HUDEP-2 (cell line): ENCODE measurements around the gene LAMTOR5.
"Not testable (repeated sequence)": the region's sequence is repeated elsewhere in the genome, so short reads cannot be mapped to it uniquely, and the experiment has no call there.

Experiments used
- DNase-seq, 76 experiments: peaks; one replicate each; lab custom pipeline; 2025; ENCODE audit not compliant: unreplicated experiment in 76 of 76; lab: John Stamatoyannopoulos, UW

Gene LAMTOR5

GRCh38 chr1:110407260-110408210, at the start of gene LAMTOR5:
TSS of gene LAMTOR5 (minus strand) at chr1:110407694. CDS start at chr1:110407620, 74 bp downstream.
- DNase-seq: peak in 74 of 76 experiments; percentile 57 to 93 (median 86)

- no peak for DNase-seq
Measured at GRCh38 chr1:110457206-110457605, 49.7 kb upstream of the LAMTOR5 start.

- DNase-seq: peak in 3 of 76 experiments; percentile 8 to 29 (median 28)
Measured at GRCh38 chr1:110455151-110455550, 47.7 kb upstream of the LAMTOR5 start.

DNA sequence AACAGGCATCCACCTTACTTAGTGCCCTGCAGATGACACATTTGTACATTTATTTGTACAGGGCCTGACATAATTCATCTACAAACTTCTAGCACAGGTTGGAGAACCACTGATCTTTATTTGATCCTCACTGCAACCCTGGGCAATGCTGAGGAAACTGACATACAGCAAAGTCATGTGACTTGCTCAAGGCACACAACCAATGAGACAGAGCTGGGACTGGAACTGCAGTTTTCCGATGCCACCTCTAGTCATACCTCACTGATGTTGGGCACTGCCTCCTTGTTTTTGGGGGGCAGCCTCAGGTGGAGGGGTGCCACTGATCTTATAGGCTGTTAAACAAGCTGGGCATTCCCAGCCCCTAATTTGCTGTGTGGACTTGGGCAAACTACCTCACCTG, 46.8 kb upstream of the LAMTOR5 start:
- no peak for DNase-seq

DNA sequence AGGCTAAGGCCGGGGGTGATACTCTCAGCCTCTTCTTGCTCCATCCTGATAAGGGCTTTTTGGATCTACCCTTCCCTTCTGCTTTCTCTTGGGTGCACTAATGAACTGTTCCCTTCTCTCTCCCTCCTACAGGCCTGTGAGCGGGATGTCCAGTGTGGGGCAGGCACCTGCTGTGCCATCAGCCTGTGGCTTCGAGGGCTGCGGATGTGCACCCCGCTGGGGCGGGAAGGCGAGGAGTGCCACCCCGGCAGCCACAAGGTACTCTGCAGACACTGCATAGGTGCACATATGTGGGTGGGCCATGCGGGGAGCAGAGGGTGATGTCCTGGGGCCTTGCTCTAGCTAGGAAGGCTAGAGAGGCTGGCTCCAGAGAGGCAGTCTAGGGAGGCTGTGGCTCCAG, 46.3 kb upstream of the LAMTOR5 start:
- no peak for DNase-seq

- DNase-seq: no peak
Measured at GRCh38 chr1:110452330-110452729, 44.8 kb upstream of the LAMTOR5 start.

DNA sequence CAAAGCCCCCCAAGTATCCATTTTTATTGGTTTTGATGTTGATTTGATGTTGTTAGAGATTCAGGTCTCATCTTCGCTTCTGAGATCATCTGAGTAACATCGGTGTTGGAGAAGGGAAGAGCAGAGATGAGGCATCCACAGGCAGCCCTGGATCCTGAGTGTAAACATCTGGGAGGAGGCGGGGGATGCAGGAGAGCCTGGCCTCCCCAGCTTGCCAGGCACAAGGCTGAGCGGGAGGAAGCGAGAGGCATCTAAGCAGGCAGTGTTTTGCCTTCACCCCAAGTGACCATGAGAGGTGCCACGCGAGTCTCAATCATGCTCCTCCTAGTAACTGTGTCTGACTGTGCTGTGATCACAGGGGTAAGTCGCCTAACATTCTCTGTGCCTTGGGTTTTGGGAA, 43.4 kb upstream of the LAMTOR5 start, which contains the start of gene PROK1:
TSS of gene PROK1 (plus strand) at position 221 of the 400 bp plus-strand sequence. CDS start at position 289, 68 bp downstream.
- no peak for DNase-seq

DNA sequence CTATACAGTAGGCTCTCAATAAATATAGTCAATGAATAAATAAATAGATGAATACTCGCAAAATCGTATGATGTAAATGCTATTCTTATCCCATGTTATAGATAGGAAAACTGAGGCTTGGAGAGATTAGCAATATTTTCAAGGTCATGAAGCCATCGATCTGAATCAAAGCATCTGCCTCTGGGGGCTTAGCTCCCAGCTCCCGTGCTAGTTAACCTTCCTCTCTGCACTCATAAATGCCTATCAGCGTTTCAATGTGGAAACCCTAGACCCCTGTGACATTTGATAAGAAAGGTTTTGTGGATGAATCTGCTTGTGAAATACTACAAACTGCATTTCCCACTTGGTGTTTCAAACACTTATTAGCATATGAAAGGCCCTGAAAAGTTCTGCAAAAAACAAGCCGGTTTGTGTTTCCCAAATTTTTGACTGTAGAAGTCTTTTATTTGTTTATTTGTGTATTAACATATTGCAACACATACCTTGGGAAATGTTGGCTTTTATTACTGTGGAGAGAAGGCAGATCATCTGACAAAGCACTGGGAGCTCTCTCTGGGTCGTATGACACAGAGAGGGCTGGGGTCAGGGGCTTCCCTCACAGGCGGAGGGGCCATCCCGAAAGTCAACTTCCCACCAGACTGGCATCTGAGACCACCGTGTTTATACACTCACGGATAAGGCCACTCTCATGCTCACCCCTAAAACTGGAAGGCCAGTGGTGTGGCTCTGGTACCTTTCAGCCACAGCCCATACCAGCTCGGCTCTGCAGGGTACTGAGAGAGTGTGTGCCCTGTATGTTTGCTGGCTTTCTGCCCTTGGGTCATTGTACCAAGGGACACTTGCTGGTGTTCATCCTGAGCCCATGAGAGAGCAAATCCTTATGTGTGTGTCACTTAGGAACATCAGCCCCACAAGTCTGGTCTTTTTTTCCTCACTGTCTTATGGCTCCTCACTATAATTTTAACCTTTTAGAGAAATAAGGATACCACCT, 42.5 kb upstream of the LAMTOR5 start:
- DNase-seq: no peak

DNA sequence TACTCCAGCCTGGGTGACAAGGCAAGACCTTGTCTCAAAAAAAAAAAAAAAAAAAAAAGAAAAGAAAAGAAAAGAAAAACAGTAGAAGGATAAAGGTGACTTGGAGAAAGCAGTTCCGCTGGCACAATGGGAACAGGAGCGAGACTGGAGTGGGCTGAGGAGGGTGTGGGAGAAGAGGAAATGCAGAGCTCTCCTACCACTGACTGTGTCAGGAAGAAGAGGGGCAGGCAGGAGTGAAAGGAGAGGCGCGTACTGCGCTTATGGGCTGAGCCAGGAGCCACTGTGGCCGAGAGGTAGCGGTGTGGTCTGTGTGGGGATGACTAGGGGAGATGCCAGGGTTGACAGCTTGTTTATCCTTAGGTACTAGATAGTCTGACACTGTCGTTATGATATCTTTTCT, 37.1 kb upstream of the LAMTOR5 start:
- no peak for DNase-seq

- DNase-seq: no peak
Measured at GRCh38 chr1:110443451-110443850, 36.0 kb upstream of the LAMTOR5 start.

DNA sequence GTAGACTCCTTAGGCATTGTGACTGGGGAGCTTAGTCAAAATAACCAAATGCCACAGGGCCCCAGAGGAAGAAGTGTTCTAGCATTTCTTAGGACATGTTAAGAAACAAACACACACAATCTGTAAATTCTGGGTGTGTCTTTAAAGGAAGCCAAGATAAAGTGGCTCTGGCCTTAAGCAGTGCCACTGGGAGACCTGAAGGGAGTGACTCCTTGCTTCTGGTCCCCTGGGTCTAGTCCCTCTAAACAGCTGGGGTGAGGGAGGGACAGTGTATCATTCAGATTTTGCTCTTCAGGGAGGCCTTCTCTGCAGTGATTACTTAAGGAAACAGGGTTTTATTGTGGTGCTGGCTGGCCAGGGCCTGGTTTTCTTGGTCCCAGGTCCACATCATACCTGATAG, 34.4 kb upstream of the LAMTOR5 start:
- DNase-seq: no peak

GRCh38 chr1:110440877-110441276, 33.4 kb upstream of the LAMTOR5 start:
- no peak for DNase-seq

DNA sequence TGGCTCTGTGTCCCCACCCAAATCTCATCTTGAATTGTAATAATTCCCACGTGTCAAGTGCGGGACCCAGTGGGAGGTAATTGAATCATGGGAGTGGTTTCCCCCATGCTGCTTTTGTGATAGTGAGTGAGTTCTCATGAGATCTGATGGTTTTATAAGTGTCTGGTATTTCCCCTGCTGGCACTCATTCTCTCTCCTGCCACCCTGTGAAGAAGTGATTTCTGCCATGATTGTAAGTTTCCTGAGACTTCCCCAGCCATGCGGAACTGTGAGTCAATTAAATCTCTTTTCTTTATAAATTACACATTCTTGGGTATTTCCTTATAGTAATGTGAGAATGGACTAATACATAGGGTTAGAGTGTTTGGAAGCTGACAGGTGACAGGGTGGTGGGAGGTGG, 32.4 kb upstream of the LAMTOR5 start:
- not testable (repeated sequence) for DNase-seq

GRCh38 chr1:110438893-110439292, 31.4 kb upstream of the LAMTOR5 start:
- no peak for DNase-seq

GRCh38 chr1:110437645-110438299, 30.3 kb upstream of the LAMTOR5 start:
- not testable (repeated sequence) for DNase-seq

DNA sequence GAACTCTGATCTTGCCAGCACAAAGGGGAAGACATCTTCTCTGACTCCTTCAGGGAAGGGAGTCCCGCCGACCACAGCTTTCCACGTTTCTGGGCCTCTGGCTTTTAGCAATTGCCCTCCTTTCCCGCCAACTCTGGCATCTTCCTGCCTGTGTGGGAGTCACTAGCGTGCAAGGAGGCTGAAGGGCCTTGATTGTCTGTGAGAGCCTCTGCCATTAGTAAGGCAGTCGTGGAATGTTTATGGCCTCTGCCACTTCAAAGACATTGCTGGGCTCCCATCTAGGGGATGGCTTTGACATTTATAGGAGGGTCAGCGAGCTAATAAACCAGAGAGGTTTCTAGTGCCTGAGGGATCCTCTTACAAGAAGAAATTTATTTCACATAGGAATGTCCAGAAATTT, 29.1 kb upstream of the LAMTOR5 start:
- DNase-seq: no peak

- peak in 20 of 76 experiments; percentile 8 to 57 (median 35) for DNase-seq
Measured at GRCh38 chr1:110434946-110435345, 27.5 kb upstream of the LAMTOR5 start.

DNA sequence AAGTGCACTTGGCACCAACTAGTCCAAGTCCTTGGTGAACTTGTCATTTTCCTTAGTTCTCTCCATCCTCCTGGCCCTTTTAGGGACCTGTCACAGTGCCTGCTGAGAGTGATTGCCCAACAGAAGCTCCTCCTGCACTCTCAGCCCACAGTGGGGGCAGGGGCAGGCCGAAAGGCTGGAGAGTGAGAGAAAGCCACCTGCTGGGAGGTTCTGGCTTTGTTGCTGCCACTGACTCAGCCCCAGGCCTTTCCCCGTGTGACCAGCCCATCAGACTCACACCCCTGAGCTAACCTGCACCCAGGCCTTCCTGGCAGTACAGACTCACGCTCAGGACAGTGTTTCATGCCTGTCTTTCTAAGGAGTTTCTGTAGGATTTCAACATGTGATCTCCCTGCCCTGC, 26.3 kb upstream of the LAMTOR5 start:
- DNase-seq: peak in 7 of 76 experiments; percentile 7 to 33 (median 11)

GRCh38 chr1:110433213-110433612, 25.7 kb upstream of the LAMTOR5 start:
- no peak for DNase-seq

DNA sequence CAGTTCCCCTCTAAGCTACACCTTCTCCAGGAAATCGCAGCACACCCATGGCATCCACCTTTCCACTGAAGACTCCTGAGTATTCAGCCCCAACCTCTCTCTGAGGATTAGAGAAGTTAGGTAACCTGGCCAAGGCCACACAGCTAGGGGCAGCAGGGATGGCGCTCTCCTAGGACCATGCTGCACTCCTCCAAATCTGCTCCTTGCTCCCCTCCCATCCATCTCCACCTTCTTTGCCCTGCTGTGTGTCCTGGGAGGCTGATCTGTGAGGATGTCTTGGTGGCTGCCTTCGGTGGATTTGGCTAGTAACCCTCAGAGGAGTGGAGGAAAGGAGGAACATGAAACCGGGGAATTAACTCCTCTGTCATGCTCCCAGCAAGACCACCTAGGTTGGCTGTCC, 23.4 kb upstream of the LAMTOR5 start:
- no peak for DNase-seq
